NCI-H748 (cell line): ENCODE measurements around the gene NEBL.

ENCODE experiments used
- DNase-seq: peaks from one replicate; lab custom pipeline; 2025; ENCODE audit not compliant: unreplicated experiment; lab: John Stamatoyannopoulos, UW

The NEBL gene

DNA sequence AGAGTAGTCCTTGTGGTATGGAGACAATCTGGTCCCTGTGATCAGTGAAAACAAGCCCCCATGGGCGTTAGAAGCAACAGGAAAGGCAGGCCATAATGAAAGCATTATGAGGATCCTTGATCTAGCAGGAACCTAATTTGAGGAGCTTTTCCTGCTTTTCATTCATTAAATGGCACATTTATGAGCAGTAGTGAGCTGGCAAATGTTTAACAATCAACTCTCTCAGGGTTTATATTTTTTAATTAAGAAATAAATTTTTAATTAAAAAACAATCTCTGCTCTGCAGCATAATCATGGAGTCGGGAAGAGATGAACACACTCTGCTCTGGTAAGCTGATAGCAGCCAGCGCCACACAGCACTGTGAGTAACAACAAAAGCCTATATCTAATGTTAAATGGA, 11.3 kb upstream of the NEBL start:
- DNase-seq, result no peak

DNA sequence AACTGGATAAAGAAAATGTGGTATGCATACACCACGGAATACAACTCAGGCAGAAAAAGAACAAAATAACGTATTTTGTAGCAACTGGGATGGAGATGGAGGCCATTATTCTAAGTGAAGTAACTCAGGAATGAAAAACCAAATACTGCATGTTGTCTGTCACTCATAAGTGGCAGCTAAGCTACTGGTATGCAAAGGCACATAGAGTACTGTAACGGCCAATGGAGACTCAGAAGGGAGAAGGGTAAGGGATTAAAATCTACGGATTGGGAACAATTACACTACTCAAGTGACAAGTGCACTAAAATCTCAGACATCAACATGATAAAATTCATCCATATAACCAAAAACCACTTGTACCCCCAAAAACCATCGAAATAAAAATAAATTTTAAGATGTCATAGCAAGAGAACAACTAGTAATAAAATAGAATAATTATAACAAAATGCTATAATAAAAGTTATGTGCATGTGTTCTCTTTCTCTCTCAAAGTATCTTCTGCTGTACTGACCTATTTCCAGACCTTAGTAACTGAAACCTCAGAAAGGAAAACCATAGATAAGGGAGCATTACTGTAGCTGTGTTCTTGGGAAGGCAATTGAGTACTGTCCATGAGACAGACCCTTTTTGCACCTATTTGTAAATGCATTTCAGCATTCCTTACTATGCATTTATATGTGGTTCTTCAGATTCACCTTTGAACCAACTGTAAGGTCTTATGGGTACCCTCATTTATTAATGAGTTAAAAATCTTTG, 6.7 kb upstream of the NEBL start:
- no peak for DNase-seq

DNA sequence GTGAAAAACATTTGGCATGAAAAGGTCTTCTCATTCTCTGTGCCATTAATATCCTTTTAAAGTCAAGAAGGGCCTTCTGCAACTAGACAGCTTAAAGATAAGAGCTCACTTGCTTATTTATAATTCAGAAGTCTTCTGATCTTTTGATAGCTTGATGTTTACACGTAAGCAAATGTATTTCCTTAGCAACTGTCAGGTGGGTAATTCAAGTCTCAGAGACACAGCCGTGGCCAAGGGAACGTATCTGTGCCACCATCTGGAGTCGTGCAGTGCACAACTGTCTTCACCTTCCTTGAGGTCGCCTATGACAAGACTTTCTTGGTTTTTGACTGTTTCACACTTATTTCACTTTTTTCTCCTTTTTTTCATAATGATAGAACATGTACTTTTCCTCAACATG, 4.0 kb upstream of the NEBL start:
- no peak for DNase-seq

DNA sequence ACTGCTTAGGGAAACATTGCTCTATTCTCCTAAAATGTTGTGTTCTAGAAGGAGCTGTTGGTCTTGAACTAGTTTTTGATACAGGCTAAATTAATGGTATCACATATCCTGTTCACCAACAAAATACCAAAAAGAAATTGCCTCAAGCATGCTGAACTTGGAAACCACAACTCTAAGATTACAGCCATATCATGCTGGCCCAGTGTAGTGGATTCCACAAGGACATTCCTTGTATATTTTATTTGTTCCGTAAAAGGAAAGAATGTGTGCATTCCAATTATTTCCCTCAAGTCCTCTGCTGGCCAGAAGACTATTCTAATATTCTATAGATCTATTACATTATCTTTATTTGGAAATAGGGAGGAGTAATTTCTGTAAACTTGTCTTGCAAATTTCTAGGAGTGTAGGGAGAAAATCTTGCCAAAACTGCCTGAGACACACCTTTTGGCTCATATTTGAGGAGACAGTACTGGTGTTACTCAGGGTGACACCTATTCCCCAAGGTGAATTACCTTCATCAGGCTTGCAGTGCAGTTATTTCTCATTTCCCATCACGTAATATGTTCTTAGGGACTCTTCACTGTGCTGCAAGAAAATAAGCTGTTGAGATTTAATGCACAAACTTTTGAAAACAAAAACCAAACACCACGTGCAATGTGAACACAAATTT, 1.9 kb upstream of the NEBL start:
- no peak for DNase-seq

DNA sequence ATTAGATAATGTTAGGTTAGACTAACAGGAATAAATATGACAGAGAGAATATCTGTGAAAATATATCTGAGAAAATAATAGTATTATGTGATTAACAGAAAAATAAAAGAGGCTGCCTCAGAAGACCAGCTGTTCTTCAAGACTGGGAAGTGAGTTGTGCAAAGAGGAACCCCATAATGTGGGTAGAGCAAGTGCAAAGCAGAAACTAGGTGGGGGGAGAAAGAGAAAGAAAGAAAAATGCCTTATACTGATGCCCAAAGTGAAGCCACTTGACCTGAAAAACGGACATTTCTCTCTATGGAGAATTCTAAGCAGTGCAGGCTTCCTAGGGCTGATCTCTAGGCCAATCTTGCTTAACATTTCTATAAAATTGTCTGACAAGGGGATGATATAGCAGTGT, 3.8 kb downstream of the NEBL start:
- no peak for DNase-seq

DNA sequence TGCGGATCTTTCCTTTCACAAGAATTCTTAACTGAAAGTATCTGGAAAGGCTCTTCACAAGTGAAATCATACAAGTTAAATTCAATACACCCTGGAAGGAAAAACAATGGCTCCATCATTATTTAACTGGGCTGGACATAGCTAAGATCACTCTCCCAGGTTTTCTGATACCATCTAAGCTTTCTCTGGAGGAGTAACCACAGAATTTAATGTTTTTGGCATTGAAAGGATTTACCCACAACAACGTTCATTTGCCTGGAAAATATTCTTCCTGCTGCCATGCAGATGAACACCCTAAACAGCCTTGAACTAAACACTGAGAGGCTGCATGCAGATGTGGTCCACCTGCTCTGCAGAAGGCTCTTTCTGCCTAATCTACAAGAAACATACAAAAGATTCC, 4.3 kb downstream of the NEBL start:
- DNase-seq, result no peak

DNA sequence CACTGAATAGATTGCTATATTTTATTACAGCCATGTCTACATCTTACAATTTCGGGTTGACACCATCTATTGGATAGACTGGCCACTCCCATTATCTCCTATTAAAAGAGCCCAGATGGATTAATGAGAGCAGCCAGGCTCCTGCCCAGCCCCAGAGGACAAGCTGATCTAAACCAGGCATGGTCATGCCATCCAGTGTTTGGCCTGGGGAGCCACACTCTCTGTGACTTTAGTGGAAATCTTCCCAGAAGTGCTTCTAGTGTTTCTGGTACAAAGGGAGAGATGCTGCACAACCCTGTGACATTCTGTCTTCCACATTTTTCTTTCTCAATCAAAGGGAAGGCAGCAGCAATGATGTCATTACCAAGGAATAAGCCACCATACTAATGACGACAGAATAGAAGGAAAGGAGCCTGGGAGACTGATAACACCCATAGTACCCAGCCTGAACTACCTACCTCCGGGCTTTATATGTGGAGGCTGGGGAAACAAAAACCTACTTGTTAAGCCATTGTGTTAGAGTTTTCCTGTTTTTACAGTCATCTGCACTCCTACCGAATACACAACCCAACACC, 5.0 kb downstream of the NEBL start:
- no peak for DNase-seq

DNA sequence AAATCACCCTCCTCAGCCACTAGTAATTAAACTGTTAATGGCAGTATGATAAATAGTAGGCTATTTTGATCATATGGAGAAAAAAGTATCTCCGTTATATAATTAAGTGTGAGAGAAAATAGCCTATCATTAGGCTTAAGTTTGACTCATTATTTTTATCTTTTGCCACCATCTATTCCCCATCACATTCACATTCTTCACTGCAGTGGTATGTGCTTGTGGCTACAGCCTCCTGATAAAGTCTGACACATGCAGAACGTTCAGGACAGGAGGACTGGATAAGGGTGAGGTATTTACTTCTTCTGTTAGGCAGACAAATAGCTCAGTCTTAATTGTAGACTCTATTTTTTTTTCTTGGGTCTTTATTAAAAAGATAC, 5.8 kb downstream of the NEBL start:
- DNase-seq, result no peak

DNA sequence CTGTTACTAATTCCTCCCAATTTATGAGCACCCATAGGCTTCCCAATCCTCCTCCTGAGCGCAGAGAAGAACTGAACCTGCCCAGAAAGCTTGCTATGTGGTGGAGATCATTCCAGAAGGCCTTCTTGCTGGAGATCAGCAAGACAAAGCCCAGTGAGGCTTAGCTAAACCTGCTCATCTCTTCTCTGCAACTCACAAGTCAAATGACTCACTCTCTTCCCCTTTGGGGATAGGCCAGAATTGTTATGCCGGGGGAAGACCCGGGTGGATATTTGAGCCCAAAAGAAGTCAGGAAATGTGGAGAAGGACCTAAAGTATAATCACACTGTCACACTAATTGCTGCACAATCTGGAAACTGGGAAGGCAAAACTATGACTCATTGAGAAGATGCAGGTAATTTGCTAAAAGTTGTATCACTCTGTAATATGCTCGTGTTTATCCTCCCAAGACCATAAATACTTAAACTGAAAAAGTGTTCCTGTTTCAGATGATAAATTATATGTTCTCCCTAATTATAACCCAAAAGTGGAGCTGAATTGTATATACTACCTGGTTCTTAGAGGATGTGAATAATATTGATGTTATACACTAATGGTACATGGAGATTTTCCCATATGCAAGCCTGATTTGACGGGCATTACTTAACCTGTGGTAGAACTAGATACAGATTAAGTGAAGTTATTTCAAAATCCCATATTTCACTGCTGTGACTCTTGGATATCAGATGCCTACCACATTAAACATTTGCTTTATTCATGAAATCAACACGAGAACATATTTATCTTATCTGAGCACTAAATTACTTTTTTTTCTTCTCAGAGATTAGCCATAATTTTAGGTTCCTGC, 6.4 kb downstream of the NEBL start:
- no peak for DNase-seq

DNA sequence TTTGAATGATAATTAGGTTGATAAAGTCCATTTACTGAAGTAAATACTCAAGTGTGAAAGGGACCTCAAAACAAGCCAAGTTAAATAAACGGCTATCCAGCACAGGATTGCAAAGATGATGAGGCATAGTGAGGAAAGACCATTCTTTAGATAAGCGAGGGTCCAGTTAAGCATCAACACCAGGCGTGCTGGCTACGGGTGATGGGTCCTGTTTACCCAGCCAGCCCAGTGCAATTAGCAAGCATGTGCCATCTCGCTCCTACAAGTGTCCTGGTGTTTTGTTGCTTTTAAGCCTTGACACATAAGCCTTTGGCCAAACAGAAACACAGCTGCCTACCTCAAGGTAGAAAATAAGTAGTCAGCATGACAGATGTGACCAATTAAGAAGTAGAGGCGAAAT, 7.1 kb downstream of the NEBL start:
- DNase-seq, result peak; percentile 95

DNA sequence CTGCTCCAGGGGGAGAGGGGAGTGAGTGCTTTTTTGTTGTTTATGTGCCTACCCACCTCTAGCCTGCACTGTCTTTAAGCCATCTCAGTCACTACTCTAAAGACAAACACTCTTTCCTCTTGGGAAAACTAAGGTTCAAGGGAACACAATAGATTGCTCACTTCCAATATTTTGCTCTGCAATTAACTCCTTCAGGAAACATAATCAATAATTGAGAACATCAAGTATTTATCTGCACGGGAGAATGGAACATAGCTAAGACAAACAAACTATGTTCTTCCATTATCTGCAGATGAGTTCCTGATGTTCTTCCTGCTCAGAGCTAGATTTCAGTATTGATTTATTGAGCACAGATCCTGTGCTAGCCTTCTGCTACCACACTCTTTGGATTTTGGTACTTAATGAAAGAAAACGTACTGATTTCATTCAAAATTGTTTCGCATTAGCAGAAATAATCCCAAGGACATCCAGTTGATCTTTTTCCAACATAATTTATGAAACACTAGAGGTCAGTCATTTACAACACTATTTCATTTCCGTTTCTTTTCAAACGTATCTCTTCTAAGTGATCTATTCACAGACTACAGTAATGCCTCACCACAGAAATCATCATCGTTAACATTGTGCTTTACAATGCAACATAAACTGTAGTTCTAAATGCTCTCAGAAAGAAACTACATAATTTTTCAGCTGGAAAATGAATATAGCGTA, 8.3 kb downstream of the NEBL start:
- peak; percentile 49 for DNase-seq

DNA sequence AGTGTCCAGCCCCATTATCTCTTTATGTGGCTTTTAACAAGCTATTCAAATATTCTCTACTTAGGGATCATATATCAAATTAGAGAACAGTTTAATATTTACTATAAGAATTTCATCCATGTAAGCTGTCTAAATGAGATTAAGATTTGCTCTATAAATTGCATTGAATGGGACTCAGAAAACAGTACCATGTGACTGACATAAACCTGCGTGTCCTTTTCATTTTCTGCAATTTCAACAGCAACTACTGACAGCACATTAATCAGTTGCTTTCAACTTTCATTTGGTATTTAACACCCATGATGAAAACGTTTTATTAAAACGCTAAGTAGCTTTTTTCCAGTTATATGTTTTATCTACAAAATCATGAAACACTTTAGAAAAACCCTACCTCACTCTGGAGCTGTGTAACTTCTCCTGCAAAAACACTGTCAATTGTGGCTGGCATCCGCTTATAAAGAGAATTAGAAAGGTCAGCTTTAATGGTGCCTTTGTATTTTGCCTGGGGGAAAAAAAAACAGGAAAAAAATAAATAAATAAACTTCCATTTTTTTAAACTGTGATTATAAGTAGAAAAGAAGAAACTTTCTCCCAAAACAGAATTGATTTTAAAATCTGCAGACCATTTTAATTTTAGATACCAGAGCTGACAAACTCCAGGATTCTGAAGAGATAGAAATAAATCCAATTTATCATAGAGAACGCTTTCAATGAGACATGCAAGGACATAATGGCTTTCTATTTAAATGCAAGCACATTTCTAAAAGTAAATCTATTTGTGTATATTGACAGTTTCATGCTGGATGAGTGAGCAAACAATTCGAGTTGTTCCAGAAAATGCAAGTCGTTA, 9.2 kb downstream of the NEBL start:
- no peak for DNase-seq

DNA sequence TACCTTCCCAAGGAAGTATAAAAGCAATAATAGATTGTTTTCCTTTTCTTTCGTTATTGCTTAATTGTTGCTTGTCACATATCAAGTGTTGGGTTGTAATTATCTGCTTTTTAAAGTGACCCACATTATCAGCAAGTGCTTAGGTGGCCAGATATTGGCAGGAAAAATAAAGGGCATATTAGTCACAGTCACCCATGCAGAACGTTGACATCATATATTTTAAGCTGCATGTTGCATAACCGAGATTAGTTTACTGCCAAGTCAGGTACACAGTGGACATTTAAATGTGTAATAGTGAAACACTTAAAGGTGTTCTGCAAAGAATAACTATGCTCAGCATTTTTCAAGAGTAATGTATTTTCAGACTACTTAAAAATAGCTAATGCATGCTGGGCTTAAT, 11.4 kb downstream of the NEBL start:
- DNase-seq, result peak; percentile 76

DNA sequence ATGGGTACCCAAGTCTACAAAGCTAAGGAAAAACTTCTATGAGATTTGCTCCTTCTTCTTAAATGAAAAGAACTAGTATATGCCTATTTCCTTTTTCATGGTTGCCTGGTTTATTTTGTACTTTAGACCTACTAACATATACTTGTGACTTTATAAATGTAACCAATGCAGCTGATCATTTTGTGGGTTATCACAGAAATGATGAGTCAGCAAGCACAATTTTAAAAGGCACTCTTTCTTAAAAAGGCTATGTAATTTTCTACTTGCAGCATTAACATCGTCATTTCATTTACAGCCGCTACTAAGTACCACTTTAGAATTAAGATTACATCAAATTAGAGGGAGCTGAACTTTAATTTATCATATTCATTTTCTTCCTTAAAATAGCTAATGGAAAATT, 13.6 kb downstream of the NEBL start:
- no peak for DNase-seq

DNA sequence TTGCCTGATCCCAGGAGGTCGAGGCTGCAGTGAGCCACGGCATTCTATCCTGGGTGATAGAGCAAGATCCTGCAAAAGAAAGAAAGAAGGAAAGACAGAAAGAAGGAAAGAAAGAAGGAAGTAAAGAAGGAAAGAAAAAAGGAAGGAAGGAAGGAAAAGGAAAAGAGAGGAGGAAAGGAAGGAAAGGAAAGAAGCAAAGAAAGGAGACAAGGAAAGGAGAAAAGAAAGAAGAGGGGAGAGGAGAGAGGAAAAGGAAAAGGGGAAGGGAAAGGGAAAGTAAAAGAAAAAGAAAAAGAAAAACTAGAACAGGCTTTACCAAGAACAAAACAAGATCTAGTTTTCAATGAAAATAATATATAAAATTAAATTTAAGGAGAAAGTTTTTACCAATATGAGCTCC, 15.0 kb downstream of the NEBL start:
- DNase-seq, result no peak

DNA sequence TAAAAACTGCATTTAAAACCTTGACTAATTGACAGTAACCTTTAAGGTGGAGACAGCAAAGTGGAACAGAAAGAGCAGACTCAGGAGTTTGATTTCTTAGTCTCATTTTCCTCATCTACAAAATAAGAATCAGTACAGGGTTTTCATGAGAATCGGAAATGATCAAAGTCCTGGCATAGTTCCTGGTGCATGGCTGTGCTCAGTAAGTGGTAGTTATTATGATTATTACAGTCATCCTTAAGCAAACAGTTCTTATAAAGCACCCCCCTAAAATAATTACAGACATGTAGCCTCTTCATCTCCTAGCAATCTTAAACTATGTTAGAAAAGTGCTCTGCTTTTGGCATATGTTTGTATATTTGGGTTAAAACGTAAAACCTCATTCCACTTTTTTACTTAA, 18.0 kb downstream of the NEBL start:
- DNase-seq, result peak; percentile 12

DNA sequence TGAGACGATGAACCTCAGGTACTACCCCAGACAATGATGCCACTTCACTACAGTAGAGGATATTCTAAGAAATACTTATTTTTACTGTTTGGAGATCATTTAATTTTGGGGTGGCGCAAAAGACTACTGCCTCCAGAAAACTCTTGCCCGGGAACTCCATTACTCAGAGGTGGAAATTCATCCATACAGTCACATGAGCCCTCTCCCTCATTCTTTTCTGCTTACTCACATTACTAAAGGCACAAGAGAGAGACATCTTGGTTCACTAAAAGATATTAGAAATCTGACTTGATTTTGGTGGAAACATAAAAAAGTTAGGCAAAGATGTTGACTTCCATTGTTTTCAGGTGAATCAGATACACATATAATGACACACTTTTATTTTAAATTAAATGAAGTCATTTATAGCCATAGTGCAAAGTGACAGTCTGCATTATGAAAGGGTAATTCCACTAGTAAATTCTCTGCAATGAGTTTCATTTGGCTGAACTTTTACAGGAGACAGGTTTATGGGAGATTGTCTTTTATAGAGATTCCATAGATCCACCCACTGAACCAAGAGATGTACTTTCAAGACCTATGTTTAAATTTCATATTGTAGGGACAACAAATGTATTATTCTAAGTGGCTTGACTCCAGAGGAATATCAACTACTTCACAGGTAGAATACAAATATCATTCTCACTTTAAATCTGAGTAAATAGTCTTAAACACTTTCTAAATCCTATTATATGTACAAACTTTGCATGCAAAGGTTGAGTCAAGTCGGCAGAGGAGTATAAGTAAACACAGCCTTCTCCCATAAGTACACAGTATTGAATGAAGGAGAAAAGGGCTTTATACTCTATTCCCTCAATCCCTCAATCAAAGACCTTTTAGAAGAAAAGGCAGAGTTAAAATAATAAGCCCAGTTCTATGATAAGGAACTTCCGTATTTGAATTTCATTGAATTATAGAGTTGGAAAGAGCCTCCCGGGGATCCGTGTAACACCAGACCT, 18.8 kb downstream of the NEBL start:
- no peak for DNase-seq

DNA sequence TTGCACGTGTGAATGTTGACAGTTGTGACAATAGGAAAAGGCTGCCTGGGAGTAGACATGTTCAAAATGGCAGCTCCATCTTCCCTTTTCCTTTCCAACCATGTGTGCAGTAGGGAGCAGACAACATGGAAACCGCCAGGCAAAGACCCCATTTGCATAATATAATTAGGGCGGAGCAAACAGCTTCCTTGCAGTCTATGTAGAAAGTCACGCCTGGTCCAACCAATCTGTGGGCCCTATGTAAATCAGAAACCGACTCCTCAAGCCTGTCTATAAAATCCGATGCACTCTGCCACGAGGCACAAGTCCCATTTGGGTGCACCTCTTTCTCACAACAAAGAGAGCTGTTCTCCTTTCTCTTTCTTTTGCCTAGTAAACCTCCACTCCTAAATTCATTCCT, 19.6 kb downstream of the NEBL start:
- no peak for DNase-seq

DNA sequence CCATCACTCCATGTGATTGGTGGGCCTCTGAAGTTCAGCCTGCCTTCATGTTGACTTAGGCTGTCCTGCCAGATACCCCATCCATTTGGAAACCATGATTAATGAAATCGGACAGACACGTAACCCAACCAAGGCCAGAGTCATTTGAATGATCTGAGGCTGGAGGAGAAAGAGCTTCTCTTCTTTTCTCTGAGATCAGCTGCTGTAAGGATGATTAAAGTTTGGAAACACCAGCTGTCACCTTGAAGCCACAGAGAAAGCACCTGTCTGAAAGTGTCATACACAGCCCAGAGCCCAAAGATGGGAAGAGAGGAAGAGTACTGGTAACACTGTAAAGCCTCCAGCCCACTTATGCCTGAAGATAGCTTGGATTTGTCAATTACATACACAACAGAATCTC, 22.9 kb downstream of the NEBL start:
- DNase-seq, result no peak
